GM20000 (cell line): ENCODE data around the gene SLC22A23.

Source experiments
- DNase-seq: peaks from one replicate; pipeline ENCODE4 v3.0.0; 2012; ENCODE audit warnings: low spot score
- TF ChIP-seq, protein P1 (sequence below): IDR thresholded peaks from 2 replicates; pipeline ENCODE4 v1.5.1; 2012; ENCODE audit warnings: mild to moderate bottlenecking, control low read depth; ENCODE audit errors: extremely low read depth, missing control alignments

SLC22A23 gene

DNA sequence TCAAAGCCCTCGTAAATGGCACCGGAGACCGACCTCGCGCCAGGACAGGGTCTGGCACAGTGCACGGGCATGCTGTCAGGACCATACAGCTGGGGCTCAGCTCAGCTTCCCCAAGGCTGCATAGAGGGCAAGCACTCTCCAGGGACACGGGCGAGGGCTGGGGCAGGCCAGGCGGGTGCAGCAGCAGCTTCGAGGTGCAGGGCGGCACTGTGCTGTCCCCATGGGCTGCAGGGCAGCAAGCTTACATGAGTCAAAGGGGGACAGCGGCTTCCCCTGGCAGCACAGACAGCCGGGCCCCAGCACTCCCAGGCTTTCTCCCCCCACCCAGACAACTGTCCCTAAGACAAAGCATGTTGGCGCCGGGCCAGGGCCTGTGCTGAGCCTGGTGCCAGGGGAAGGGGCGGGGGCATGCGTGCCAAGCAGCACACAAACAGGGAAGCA, 172.4 kb downstream of the SLC22A23 start:
- DNase-seq: no peak
- TF ChIP-seq, protein P1, sequence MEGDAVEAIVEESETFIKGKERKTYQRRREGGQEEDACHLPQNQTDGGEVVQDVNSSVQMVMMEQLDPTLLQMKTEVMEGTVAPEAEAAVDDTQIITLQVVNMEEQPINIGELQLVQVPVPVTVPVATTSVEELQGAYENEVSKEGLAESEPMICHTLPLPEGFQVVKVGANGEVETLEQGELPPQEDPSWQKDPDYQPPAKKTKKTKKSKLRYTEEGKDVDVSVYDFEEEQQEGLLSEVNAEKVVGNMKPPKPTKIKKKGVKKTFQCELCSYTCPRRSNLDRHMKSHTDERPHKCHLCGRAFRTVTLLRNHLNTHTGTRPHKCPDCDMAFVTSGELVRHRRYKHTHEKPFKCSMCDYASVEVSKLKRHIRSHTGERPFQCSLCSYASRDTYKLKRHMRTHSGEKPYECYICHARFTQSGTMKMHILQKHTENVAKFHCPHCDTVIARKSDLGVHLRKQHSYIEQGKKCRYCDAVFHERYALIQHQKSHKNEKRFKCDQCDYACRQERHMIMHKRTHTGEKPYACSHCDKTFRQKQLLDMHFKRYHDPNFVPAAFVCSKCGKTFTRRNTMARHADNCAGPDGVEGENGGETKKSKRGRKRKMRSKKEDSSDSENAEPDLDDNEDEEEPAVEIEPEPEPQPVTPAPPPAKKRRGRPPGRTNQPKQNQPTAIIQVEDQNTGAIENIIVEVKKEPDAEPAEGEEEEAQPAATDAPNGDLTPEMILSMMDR: no peak

DNA sequence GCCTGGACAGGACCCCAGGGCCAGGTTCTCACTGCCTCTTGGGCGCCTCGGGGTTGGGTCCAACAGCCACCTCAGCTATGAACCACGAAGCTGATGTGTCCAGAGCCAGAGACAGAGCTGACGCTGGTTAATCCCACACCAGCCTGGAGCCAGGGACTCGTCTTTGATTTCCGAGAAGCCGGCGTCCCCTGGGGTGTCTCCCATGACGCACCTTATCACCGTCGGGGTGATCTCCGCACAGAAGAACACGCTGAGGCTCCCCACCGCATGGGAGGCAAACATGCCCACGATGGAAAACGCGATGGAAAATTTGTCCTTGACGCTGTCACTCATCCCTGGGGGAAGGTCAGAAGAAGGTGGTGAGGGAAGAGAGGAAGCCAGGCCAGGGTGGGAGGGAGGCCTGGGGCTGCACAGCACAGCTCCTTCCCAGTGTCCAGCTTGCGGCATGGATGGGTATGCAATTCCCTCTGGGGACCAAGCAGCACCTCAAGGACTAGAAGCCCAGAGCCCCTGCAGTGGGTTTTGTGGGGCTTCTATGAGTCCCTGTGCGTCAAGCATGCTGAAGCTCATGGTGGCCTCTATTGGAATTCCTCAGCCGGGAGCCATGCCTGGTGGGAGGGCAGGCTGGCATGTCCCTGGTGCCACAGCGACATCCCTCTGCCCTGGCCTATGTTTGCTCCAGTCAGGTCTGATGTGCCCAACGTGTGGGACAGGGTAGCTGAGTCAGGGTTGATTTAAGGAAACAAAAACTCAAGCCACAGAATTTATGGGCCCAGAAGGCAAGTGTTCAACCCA, 173.0 kb downstream of the SLC22A23 start:
- TF ChIP-seq, protein P1: no peak
- no peak for DNase-seq

DNA sequence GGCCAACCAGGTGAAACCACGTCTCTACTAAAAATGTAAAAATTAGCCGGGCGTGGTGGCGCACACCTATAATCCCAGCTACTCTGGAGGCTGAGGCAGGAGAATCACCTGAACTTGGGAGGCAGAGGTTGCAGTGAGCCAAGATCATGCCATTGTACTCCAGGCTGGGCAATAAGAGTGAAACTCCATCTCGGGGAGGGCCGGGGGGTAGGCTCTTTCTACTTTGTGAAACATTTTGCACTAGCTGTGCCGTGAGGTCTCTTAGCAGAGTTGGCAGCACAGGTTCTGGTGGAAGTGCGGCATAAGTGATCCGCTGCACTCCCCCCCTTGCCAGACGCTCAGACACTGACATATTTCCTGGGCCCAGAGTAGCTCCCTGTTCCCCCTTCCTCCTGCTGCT, 173.6 kb downstream of the SLC22A23 start:
- no peak for DNase-seq
- TF ChIP-seq, protein P1: no peak

DNA sequence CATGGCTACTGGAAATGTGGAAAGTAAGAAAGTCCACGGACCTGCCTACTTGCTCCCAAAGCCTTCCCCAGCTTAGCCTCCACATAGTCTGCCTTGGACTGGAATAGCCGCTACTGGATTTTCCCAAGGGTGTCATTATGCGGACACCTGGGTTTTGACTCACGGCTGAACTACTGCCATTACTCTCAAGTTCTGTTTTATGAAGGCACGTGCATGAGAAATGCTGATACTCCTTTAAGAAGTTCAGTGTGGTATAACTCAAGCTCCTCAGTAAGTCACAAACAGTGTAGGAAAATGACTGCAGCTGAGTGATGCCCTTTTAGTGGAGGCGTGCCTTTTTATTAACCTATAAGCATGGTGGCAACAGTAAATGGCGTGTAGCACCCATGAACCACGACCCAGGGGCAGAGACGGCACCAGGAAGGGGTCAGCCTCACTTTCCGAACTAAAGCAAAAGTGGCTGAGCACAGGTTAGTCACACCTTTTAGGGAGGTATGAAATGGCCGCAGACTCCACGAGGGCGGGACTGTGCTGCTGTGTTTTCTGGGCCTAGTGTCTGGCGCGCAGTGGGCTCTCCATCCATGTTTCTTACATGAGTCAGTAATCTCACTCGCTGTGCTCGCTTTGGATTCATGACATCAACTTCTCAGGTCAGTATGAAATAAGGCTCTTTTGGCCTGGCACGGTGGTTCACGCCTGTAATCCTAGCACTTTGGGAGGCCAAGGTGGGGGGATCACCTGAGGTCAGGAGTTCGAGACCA, 174.2 kb downstream of the SLC22A23 start:
- DNase-seq: no peak

DNA sequence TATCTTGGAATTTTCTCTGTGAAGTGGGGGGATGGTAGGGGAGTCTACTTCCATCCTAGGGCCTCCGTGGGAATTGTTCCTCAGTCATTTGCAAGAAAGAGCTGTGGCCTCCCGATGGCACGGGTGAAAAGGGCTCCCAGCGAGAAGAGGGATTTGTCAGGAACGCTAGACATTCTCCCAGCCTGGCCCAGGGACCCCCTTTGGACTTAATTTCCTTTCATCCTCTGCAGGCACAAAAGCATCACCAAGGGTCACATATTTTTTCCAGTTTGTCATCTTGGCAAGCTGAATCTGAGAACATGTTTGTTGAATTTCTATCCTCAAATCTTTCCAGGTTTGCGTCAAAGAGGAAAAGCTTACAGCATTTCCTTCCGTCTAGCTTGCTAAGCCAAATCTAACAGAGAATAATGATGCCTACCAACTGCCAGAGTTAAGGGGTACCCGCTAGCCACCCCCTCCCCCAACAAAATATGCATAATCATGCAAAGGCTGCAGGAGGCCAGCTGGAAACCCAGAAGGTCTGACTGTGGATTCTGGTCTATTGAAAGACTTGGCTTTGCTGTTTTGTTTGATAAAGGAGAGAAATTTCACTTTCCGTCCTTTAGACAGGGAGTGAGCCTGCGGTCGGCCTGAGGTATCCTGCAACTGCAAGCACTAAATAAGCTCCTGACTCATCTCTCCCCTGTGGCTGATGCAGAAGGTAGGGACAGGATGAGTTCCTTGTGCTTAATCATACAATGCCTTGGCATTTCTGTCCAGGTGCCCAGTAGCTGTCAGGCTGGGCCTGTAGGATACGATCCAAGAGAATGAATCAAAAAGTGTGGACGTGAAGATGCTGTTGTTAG, 175.0 kb downstream of the SLC22A23 start:
- TF ChIP-seq, protein P1: no peak
- no peak for DNase-seq

More for the DNA sequence above, 174.2 kb downstream of the SLC22A23 start:
- TF ChIP-seq, protein P1: no peak

DNA sequence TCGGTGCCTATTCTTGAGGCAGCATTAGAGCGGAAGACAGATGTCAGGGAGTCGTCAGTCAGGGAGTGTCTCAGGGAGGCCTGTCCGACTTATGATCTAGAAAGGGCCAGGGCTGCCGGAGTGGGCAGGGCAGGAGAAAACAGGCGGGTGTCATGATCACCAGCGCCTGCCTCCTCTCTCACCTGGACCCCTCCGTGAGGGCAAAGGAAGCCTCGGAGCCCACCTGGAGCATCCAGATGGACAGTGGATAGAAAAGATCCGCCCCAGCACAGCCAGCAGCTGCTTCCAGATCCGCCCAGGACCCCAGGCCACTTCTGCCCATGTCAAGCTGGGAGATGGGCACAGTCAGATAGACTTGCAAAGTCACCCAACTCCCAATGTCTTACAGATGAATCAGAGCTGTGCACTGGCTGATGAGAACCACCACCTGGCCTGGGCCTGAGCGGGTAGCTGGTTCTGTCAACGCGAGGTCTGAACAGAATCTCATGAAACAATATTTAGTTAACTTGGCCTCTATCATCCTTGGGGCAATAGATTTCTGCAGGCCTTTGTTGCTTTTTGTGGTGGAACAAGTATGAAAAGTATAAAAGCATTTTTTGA, 175.9 kb downstream of the SLC22A23 start:
- DNase-seq: no peak
- TF ChIP-seq, protein P1: no peak
